Measurements from ENCODE around the gene SMURF1.

The SMURF1 gene

GRCh38 chr7:99090771-99091542 is 53.0 kb downstream of the SMURF1 start:
- intact Hi-C loops (cut with micrococcal nuclease): no loop called here
- Mint-ChIP-seq H3K4me1 (ENCODE audit: low read depth) (peaks cover 14% of the 10 kb centered on the region), H3K27ac (no peak overlapping the region), H3K4me3 (no peak overlapping the region), H3K27me3 (no peaks in the 10 kb centered on the region), H3K36me3 (ENCODE audit: low read depth) (peaks cover 26% of the 10 kb centered on the region), H3K9me3 (peaks cover 8% of the 10 kb centered on the region)

GRCh38 chr7:99089914-99090629 is 53.8 kb downstream of the SMURF1 start:
- no peaks in the 10 kb centered on the region for H3K27me3 Mint-ChIP-seq
- H3K4me3 Mint-ChIP-seq: no peak overlapping the region
- peaks cover 8% of the 10 kb centered on the region for H3K9me3 Mint-ChIP-seq
- H3K36me3 Mint-ChIP-seq (ENCODE audit: low read depth): peaks cover 30% of the 10 kb centered on the region
- intact Hi-C loops (cut with micrococcal nuclease): loop anchor here (10.0 kb wide), 1 partner anchor 45 kb away; no protein-coding TSS in a partner anchor
- H3K27ac Mint-ChIP-seq: no peak overlapping the region
- peaks cover 15% of the 10 kb centered on the region for H3K4me1 Mint-ChIP-seq (ENCODE audit: low read depth)

GRCh38 chr7:99086944-99087343 is 57.0 kb downstream of the SMURF1 start:
- no peak overlapping the region for H3K4me3 Mint-ChIP-seq
- H3K36me3 Mint-ChIP-seq (ENCODE audit: low read depth): peaks cover 30% of the 10 kb centered on the region
- H3K27me3 Mint-ChIP-seq: no peaks in the 10 kb centered on the region
- intact Hi-C loops (cut with micrococcal nuclease): loop anchor here (10.0 kb wide), 1 partner anchor 48 kb away; no protein-coding TSS in a partner anchor
- H3K9me3 Mint-ChIP-seq: peaks cover 8% of the 10 kb centered on the region
- peaks cover 40% of the 10 kb centered on the region for H3K4me1 Mint-ChIP-seq (ENCODE audit: low read depth)
- H3K27ac Mint-ChIP-seq: no peak overlapping the region

- H3K4me1 Mint-ChIP-seq (ENCODE audit: low read depth): peaks cover 40% of the 10 kb centered on the region
- no peaks in the 10 kb centered on the region for H3K27me3 Mint-ChIP-seq
- peaks cover 30% of the 10 kb centered on the region for H3K36me3 Mint-ChIP-seq (ENCODE audit: low read depth)
- intact Hi-C loops (cut with micrococcal nuclease): loop anchor here (10.0 kb wide), 1 partner anchor 48 kb away; no protein-coding TSS in a partner anchor
- no peak overlapping the region for H3K27ac Mint-ChIP-seq
- H3K9me3 Mint-ChIP-seq: peaks cover 8% of the 10 kb centered on the region
- no peak overlapping the region for H3K4me3 Mint-ChIP-seq
These were observed 57.4 kb downstream of the SMURF1 start for GRCh38 chr7:99086532-99086931.

- H3K4me1 Mint-ChIP-seq (ENCODE audit: low read depth): peaks cover 52% of the 10 kb centered on the region
- intact Hi-C loops (cut with micrococcal nuclease): loop anchor here (10.0 kb wide), 1 partner anchor 51 kb away; no protein-coding TSS in a partner anchor
- peaks cover 28% of the 10 kb centered on the region for H3K36me3 Mint-ChIP-seq (ENCODE audit: low read depth)
- H3K4me3 Mint-ChIP-seq: no peak overlapping the region
- peaks cover 8% of the 10 kb centered on the region for H3K9me3 Mint-ChIP-seq
- no peak overlapping the region for H3K27ac Mint-ChIP-seq
- H3K27me3 Mint-ChIP-seq: no peaks in the 10 kb centered on the region
These were observed 60.2 kb downstream of the SMURF1 start for GRCh38 chr7:99083733-99084132.

GRCh38 chr7:99083068-99083651 is 60.7 kb downstream of the SMURF1 start:
- H3K27ac Mint-ChIP-seq: no peak overlapping the region
- peaks cover 57% of the 10 kb centered on the region for H3K4me1 Mint-ChIP-seq (ENCODE audit: low read depth)
- no peaks in the 10 kb centered on the region for H3K27me3 Mint-ChIP-seq
- intact Hi-C loops (cut with micrococcal nuclease): loop anchor here (10.0 kb wide), 1 partner anchor 52 kb away; no protein-coding TSS in a partner anchor
- H3K9me3 Mint-ChIP-seq: peaks cover 8% of the 10 kb centered on the region
- no peak overlapping the region for H3K4me3 Mint-ChIP-seq
- H3K36me3 Mint-ChIP-seq (ENCODE audit: low read depth): peaks cover 23% of the 10 kb centered on the region

GRCh38 chr7:99080679-99081078 is 63.2 kb downstream of the SMURF1 start:
- no peaks in the 10 kb centered on the region for H3K9me3 Mint-ChIP-seq
- intact Hi-C loops (cut with micrococcal nuclease): loop anchor here (10.0 kb wide), 1 partner anchor 54 kb away; no protein-coding TSS in a partner anchor
- H3K4me3 Mint-ChIP-seq: no peak overlapping the region
- H3K36me3 Mint-ChIP-seq (ENCODE audit: low read depth): peaks cover 14% of the 10 kb centered on the region
- peaks cover 57% of the 10 kb centered on the region for H3K4me1 Mint-ChIP-seq (ENCODE audit: low read depth)
- no peak overlapping the region for H3K27ac Mint-ChIP-seq
- H3K27me3 Mint-ChIP-seq: no peaks in the 10 kb centered on the region

GRCh38 chr7:99079104-99079503 is 64.8 kb downstream of the SMURF1 start:
- no peak overlapping the region for H3K27ac Mint-ChIP-seq

GRCh38 chr7:99078416-99078815 is 65.5 kb downstream of the SMURF1 start:
- intact Hi-C loops (cut with micrococcal nuclease): no loop called here
- Mint-ChIP-seq H3K36me3 (ENCODE audit: low read depth) (peaks cover 8% of the 10 kb centered on the region), H3K4me3 (no peak overlapping the region), H3K4me1 (ENCODE audit: low read depth) (peaks cover 44% of the 10 kb centered on the region), H3K27me3 (no peaks in the 10 kb centered on the region), H3K27ac (no peak overlapping the region), H3K9me3 (no peaks in the 10 kb centered on the region)

More at GRCh38 chr7:99079104-99079503, 64.8 kb downstream of the SMURF1 start:
- H3K27me3 Mint-ChIP-seq: no peaks in the 10 kb centered on the region
- peaks cover 8% of the 10 kb centered on the region for H3K36me3 Mint-ChIP-seq (ENCODE audit: low read depth)
- no peak overlapping the region for H3K4me3 Mint-ChIP-seq
- peaks cover 50% of the 10 kb centered on the region for H3K4me1 Mint-ChIP-seq (ENCODE audit: low read depth)
- intact Hi-C loops (cut with micrococcal nuclease): no loop called here
- H3K9me3 Mint-ChIP-seq: no peaks in the 10 kb centered on the region

GRCh38 chr7:99076615-99077014 is 67.3 kb downstream of the SMURF1 start:
- H3K4me3 Mint-ChIP-seq: no peak overlapping the region
- no peak overlapping the region for H3K27ac Mint-ChIP-seq
- intact Hi-C loops (cut with micrococcal nuclease): no loop called here
- H3K27me3 Mint-ChIP-seq: no peaks in the 10 kb centered on the region
- H3K4me1 Mint-ChIP-seq (ENCODE audit: low read depth): peaks cover 28% of the 10 kb centered on the region
- no peaks in the 10 kb centered on the region for H3K9me3 Mint-ChIP-seq
- peaks cover 8% of the 10 kb centered on the region for H3K36me3 Mint-ChIP-seq (ENCODE audit: low read depth)

GRCh38 chr7:99073839-99074446 is 70.0 kb downstream of the SMURF1 start:
- peaks cover 12% of the 10 kb centered on the region for H3K4me1 Mint-ChIP-seq (ENCODE audit: low read depth)
- no peaks in the 10 kb centered on the region for H3K9me3 Mint-ChIP-seq
- no peaks in the 10 kb centered on the region for H3K27me3 Mint-ChIP-seq
- H3K27ac Mint-ChIP-seq: no peak overlapping the region
- no peak overlapping the region for H3K4me3 Mint-ChIP-seq
- intact Hi-C loops (cut with micrococcal nuclease): no loop called here
- peaks cover 8% of the 10 kb centered on the region for H3K36me3 Mint-ChIP-seq (ENCODE audit: low read depth)

GRCh38 chr7:99072126-99072525 is 71.8 kb downstream of the SMURF1 start:
- Mint-ChIP-seq H3K36me3 (ENCODE audit: low read depth) (peaks cover 8% of the 10 kb centered on the region), H3K27ac (no peak overlapping the region), H3K4me3 (no peak overlapping the region), H3K4me1 (ENCODE audit: low read depth) (peaks cover 5% of the 10 kb centered on the region), H3K9me3 (no peaks in the 10 kb centered on the region), H3K27me3 (no peaks in the 10 kb centered on the region)
- intact Hi-C loops (cut with micrococcal nuclease): no loop called here

GRCh38 chr7:99070361-99070760 is 73.5 kb downstream of the SMURF1 start:
- intact Hi-C loops (cut with micrococcal nuclease): no loop called here
- Mint-ChIP-seq H3K9me3 (no peaks in the 10 kb centered on the region), H3K27me3 (no peaks in the 10 kb centered on the region), H3K36me3 (ENCODE audit: low read depth) (peaks cover 10% of the 10 kb centered on the region), H3K4me1 (ENCODE audit: low read depth) (peaks cover 5% of the 10 kb centered on the region), H3K4me3 (no peak overlapping the region), H3K27ac (no peak overlapping the region)

Data from dendritic cell treated with granulocyte-macrophage colony-stimulating factor and Interleukin-4, amounts not matched to agents 40 ng/mL and 50 ng/mL, for 4 days (primary cell).